Ectodermal cell (in vitro differentiated cells): ENCODE results near the gene CBLL1.

ENCODE experiments used
- H3K27ac ChIP-seq: 2 replicates; pipeline ENCODE4 v1.7.0; 2013; ENCODE audit warnings: mild to moderate bottlenecking, low read depth, low read length; ENCODE audit not compliant: insufficient read depth, poor library complexity, severe bottlenecking
- H3K27me3 ChIP-seq: 2 replicates; pipeline ENCODE4 v1.7.0; 2013; ENCODE audit warnings: mild to moderate bottlenecking, low read length; ENCODE audit not compliant: insufficient read depth, control insufficient read depth, poor library complexity, severe bottlenecking
- H3K36me3 ChIP-seq: one replicate; pipeline ENCODE4 v1.7.0; 2013; ENCODE audit warnings: low read length; ENCODE audit not compliant: control insufficient read depth, insufficient read depth
- H3K4me1 ChIP-seq: one replicate; pipeline ENCODE4 v1.7.0; 2013; ENCODE audit warnings: low read length; ENCODE audit not compliant: control insufficient read depth, insufficient read depth
- H3K4me3 ChIP-seq: 2 replicates; pipeline ENCODE4 v1.7.0; 2013; ENCODE audit warnings: low read depth, low read length, control low read depth; ENCODE audit not compliant: insufficient read depth
- H3K9me3 ChIP-seq: 2 replicates; pipeline ENCODE4 v1.7.0; 2013; ENCODE audit warnings: mild to moderate bottlenecking, low read length, moderate library complexity; ENCODE audit not compliant: control insufficient read depth
- WGBS, 2 experiments: methylation state at CpG; one replicate each; pipeline ENCODE4 v1.1.7; 2013; ENCODE audit warnings: missing lambda C conversion rate in 2 of 2; 5-methylcytosine and 5-hydroxymethylcytosine counted together

The CBLL1 gene

DNA sequence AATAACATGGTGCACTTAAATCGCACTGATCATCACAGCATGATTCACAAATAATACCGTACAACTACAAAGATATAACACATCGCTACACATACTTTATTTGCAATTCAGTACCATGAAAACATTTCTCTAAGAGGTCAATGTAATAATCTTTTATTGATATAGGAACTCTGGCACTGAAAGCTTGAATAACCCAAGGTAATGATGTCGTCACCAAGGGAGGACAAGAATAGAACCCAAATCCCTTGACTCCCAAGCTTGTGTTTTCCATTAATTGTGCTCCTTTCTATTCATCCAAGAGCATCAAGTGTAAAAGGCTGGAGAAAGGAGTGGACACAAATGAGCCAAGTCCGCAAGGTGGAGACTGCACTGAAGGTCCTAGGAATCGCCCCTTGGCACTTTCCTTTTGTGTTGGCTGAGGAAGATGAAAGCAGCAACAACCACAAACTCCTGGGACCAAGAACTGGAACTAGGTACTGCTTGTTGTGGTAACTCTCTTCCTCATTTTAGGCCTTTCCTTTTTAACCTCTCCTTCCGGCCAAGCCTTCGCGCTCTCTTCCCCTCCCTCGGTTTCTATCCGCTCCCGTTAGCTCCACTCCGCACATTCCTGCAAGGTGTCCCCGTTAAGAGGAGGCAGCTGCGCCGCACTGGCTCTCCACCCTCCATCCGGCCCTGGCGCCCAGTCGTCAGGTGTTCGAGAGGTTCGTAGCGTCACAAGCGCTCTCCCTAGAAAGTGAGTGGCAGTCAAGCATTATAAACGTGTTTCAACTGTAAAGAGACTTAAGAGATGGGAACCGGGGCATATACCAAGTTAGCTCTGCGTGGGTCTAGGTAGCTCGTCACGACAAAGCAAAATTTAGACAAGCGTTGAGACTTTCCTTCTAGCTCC is 1.0 kb upstream of the CBLL1 start:
- Histone ChIP-seq H3K27ac (peak overlapping the region; percentile 97), H3K36me3 (no peaks in the 10 kb centered on the region), H3K9me3 (no peaks in the 10 kb centered on the region), H3K4me3 (peak overlapping the region; percentile 94), H3K27me3 (no peaks in the 10 kb centered on the region), H3K4me1 (peaks cover 9% of the 10 kb centered on the region)
- 16 to 17% methylated on average over 29 of the region's 29 CpGs for whole genome bisulfite sequencing, 2 experiments

DNA sequence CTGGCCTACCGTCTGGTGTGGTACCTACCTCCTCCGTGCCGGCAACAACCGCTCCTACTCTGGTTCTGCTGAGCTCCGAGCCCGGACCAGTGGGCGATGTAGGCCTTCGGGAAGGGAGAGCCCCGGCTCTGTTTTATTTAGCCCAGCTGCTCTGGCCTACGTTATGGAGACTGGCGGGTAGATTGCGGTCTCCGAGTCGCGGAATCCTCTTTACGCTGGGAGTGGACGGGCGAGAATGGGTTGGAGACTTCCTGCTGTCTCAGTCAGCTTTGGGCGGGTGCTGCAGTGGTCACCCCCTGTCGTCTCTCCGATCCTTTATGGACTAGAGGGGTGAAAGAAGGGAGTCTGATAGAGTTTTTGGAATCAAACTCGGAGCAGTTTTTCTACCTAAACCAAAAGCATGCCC is 406 bp downstream of the CBLL1 start:
- Histone ChIP-seq H3K36me3 (peaks cover 9% of the 10 kb centered on the region), H3K9me3 (no peaks in the 10 kb centered on the region), H3K27ac (peak overlapping the region; percentile 97), H3K27me3 (no peaks in the 10 kb centered on the region), H3K4me1 (peaks cover 9% of the 10 kb centered on the region), H3K4me3 (peak overlapping the region; percentile 94)
- 1% methylated on average over 22 of the region's 22 CpGs for WGBS, 2 experiments

GRCh38 chr7:107746006-107746405 is 2.1 kb downstream of the CBLL1 start:
- no peaks in the 10 kb centered on the region for H3K27me3 ChIP-seq
- H3K27ac ChIP-seq: no peak overlapping the region
- WGBS, 2 experiments: 93 to 98% methylated on average over 3 of the region's 3 CpGs
- peaks cover 13% of the 10 kb centered on the region for H3K36me3 ChIP-seq
- peaks cover 9% of the 10 kb centered on the region for H3K4me1 ChIP-seq
- no peaks in the 10 kb centered on the region for H3K9me3 ChIP-seq
- no peak overlapping the region for H3K4me3 ChIP-seq

GRCh38 chr7:107751113-107751512 is 7.2 kb downstream of the CBLL1 start:
- Histone ChIP-seq H3K36me3 (peaks cover 31% of the 10 kb centered on the region), H3K4me1 (no peaks in the 10 kb centered on the region), H3K27me3 (no peaks in the 10 kb centered on the region), H3K4me3 (no peak overlapping the region), H3K9me3 (no peaks in the 10 kb centered on the region), H3K27ac (no peak overlapping the region)
- WGBS, 2 experiments: 90 to 94% methylated on average over 6 to 7 of the region's 7 CpGs

DNA sequence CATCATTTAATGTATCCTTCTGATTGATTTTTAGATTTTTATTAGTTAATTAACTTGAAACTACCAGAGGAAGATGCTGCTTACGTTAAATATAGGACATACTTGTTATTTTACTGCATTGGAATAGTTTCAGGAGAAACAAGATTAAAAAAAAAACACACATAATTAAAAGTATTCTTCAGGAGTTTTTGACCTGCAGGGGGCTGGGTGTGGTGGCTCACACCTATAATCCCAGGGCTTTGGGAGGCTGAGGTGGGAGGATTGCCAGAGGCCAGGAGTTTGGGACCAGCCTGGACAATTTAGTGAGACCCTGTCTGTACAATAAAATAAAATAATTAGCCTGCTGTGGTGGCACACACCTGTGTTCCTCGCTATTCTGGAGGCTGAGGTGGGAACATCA is 10.7 kb downstream of the CBLL1 start:
- Histone ChIP-seq H3K9me3 (no peaks in the 10 kb centered on the region), H3K27me3 (no peaks in the 10 kb centered on the region), H3K4me3 (no peak overlapping the region), H3K4me1 (no peaks in the 10 kb centered on the region), H3K36me3 (peaks cover 34% of the 10 kb centered on the region), H3K27ac (no peak overlapping the region)
- WGBS, 2 experiments: 94 to 96% methylated on average over 1 to 2 of the region's 2 CpGs

GRCh38 chr7:107758667-107759066 is 14.7 kb downstream of the CBLL1 start:
- no peaks in the 10 kb centered on the region for H3K9me3 ChIP-seq
- no peaks in the 10 kb centered on the region for H3K4me1 ChIP-seq
- H3K27me3 ChIP-seq: no peaks in the 10 kb centered on the region
- H3K27ac ChIP-seq: no peak overlapping the region
- H3K36me3 ChIP-seq: peaks cover 17% of the 10 kb centered on the region
- 96 to 100% methylated on average over 1 of the region's 1 CpG for WGBS, 2 experiments
- no peak overlapping the region for H3K4me3 ChIP-seq

GRCh38 chr7:107767391-107767790 is 23.4 kb downstream of the CBLL1 start:
- H3K36me3 ChIP-seq: no peaks in the 10 kb centered on the region
- 100% methylated on average over 1 of the region's 2 CpGs; no CpG with 5 or more reads in 1 of the 2 experiments for WGBS, 2 experiments
- H3K4me3 ChIP-seq: no peak overlapping the region
- H3K27ac ChIP-seq: no peak overlapping the region
- no peaks in the 10 kb centered on the region for H3K4me1 ChIP-seq
- H3K9me3 ChIP-seq: no peaks in the 10 kb centered on the region
- no peaks in the 10 kb centered on the region for H3K27me3 ChIP-seq

DNA sequence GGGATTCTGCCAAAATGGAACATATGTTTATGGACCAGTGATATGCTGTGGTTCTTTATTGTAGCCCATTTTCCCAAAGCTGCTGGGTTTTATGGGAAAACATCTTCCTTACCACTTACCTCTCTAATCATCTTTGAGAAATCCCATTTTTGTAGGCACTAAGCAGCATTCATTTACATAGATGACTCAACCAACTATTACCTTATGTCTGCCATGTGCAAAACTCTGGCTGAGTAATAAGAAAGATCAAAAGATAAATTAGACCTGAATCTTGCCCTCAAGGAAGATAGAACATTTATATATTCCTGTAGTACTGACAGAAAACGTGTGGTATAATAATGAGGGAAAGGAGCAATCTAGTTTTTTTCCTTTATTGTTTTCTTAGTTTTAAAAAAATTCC is 24.3 kb downstream of the CBLL1 start:
- H3K27me3 ChIP-seq: no peaks in the 10 kb centered on the region
- no peak overlapping the region for H3K4me3 ChIP-seq
- 82% methylated on average over 1 of the region's 1 CpG; no CpG with 5 or more reads in 1 of the 2 experiments for WGBS, 2 experiments
- H3K27ac ChIP-seq: no peak overlapping the region
- H3K36me3 ChIP-seq: no peaks in the 10 kb centered on the region
- no peaks in the 10 kb centered on the region for H3K9me3 ChIP-seq
- no peaks in the 10 kb centered on the region for H3K4me1 ChIP-seq

GRCh38 chr7:107773027-107773426 is 29.1 kb downstream of the CBLL1 start:
- WGBS, 2 experiments: 82 to 83% methylated on average over 1 to 2 of the region's 2 CpGs

GRCh38 chr7:107777702-107778101 is 33.8 kb downstream of the CBLL1 start:
- Histone ChIP-seq H3K27me3 (no peaks in the 10 kb centered on the region), H3K4me3 (no peak overlapping the region), H3K36me3 (no peaks in the 10 kb centered on the region), H3K9me3 (no peaks in the 10 kb centered on the region), H3K4me1 (no peaks in the 10 kb centered on the region), H3K27ac (no peak overlapping the region)
- WGBS, 2 experiments: 91 to 94% methylated on average over 3 of the region's 3 CpGs

More at GRCh38 chr7:107773027-107773426, 29.1 kb downstream of the CBLL1 start:
- H3K27me3 ChIP-seq: no peaks in the 10 kb centered on the region
- H3K9me3 ChIP-seq: no peaks in the 10 kb centered on the region
- H3K4me3 ChIP-seq: no peak overlapping the region
- H3K4me1 ChIP-seq: no peaks in the 10 kb centered on the region
- no peak overlapping the region for H3K27ac ChIP-seq
- H3K36me3 ChIP-seq: no peaks in the 10 kb centered on the region
